ENCODE results near the gene CDKL1.

DNA sequence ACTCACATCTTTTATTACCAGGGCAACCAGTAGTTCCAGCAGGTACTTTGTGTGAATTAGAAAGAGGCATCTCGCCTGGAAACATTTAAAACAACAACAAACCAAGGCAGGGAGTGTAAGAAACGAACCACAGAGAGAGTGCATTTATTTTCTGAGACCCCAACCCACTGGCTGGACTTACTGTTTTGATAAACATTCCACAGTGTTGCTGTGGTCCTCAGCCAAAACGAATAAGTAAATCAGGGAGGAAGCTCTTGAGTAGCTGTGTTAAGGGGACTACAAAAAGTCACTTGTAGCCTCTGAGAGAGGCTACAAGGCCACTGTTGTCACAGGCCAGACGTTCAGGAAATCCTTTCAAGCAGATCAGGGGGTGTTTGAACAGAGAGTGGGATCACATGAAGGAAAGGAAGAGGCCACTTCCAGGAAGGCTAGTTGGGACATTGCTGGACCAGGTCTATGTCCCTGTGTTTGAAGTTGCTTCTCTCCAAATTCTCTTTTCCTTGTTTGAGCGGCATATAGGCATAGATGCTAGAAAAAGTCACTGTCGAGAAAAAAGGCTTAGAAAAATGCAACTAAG is 50.7 kb downstream of the CDKL1 start:
- no peak for TF ChIP-seq EZH2 (IDR thresholded peaks at IDR 0.05; ENCODE audit: low read length, unreplicated experiment)
- TF ChIP-seq, protein P1, sequence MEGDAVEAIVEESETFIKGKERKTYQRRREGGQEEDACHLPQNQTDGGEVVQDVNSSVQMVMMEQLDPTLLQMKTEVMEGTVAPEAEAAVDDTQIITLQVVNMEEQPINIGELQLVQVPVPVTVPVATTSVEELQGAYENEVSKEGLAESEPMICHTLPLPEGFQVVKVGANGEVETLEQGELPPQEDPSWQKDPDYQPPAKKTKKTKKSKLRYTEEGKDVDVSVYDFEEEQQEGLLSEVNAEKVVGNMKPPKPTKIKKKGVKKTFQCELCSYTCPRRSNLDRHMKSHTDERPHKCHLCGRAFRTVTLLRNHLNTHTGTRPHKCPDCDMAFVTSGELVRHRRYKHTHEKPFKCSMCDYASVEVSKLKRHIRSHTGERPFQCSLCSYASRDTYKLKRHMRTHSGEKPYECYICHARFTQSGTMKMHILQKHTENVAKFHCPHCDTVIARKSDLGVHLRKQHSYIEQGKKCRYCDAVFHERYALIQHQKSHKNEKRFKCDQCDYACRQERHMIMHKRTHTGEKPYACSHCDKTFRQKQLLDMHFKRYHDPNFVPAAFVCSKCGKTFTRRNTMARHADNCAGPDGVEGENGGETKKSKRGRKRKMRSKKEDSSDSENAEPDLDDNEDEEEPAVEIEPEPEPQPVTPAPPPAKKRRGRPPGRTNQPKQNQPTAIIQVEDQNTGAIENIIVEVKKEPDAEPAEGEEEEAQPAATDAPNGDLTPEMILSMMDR (conservative IDR thresholded peaks at IDR 0.05; ENCODE audit: low read depth, low read length), result no peak
